ENCODE data around the gene ABLIM3. TPM values are rescaled to one million over a fixed set of nuclear protein-coding genes. Genes with fewer than 3 reads are reported as not detected.

Gene ABLIM3
- polyA plus RNA-seq, 4 donors = 0.94 to 2.2 (median 1.6) TPM

GRCh38 chr5:149132474-149132873 lies 8.8 kb upstream of the ABLIM3 start:
- DNase-seq (ENCODE audit: low read depth in 4 of 4, low spot score in 3 of 4) = no peak

GRCh38 chr5:149133795-149134777 lies 7.2 kb upstream of the ABLIM3 start:
- no peak for DNase-seq (ENCODE audit: low read depth in 4 of 4, low spot score in 3 of 4)

- DNase-seq (ENCODE audit: low read depth in 4 of 4, low spot score in 3 of 4) = no peak
Measured at GRCh38 chr5:149134778-149135500, 6.4 kb upstream of the ABLIM3 start.

- DNase-seq (ENCODE audit: low read depth in 4 of 4, low spot score in 3 of 4) = no peak
Measured at GRCh38 chr5:149135536-149136201, 5.6 kb upstream of the ABLIM3 start.

- DNase-seq (ENCODE audit: low read depth in 4 of 4, low spot score in 3 of 4) = no peak
Measured at GRCh38 chr5:149138182-149138923, 2.9 kb upstream of the ABLIM3 start.

- no peak for DNase-seq (ENCODE audit: low read depth in 4 of 4, low spot score in 3 of 4)
Measured at GRCh38 chr5:149140197-149141002, 893 bp upstream of the ABLIM3 start.

GRCh38 chr5:149141957-149142851 lies 911 bp downstream of the ABLIM3 start:
- DNase-seq (ENCODE audit: low read depth in 4 of 4, low spot score in 3 of 4) = no peak

- DNase-seq (ENCODE audit: low read depth in 4 of 4, low spot score in 3 of 4) = no peak
Measured at GRCh38 chr5:149143470-149143869, 2.2 kb downstream of the ABLIM3 start.

- no peak for DNase-seq (ENCODE audit: low read depth in 4 of 4, low spot score in 3 of 4)
Measured at GRCh38 chr5:149144637-149145036, 3.3 kb downstream of the ABLIM3 start.

- no peak for DNase-seq (ENCODE audit: low read depth in 4 of 4, low spot score in 3 of 4)
Measured at GRCh38 chr5:149145138-149145537, 3.8 kb downstream of the ABLIM3 start.

- no peak for DNase-seq (ENCODE audit: low read depth in 4 of 4, low spot score in 3 of 4)
Measured at GRCh38 chr5:149147676-149148075, 6.4 kb downstream of the ABLIM3 start.

GRCh38 chr5:149149942-149150341 lies 8.6 kb downstream of the ABLIM3 start:
- no peak for DNase-seq (ENCODE audit: low read depth in 4 of 4, low spot score in 3 of 4)

GRCh38 chr5:149150457-149150856 lies 9.2 kb downstream of the ABLIM3 start:
- no peak for DNase-seq (ENCODE audit: low read depth in 4 of 4, low spot score in 3 of 4)

GRCh38 chr5:149151717-149152116 lies 10.4 kb downstream of the ABLIM3 start:
- DNase-seq (ENCODE audit: low read depth in 4 of 4, low spot score in 3 of 4) = no peak

GRCh38 chr5:149152317-149152746 lies 11.0 kb downstream of the ABLIM3 start:
- DNase-seq (ENCODE audit: low read depth in 4 of 4, low spot score in 3 of 4) = no peak

- DNase-seq (ENCODE audit: low read depth in 4 of 4, low spot score in 3 of 4) = no peak
Measured at GRCh38 chr5:149153193-149153750, 12.0 kb downstream of the ABLIM3 start.

- no peak for DNase-seq (ENCODE audit: low read depth in 4 of 4, low spot score in 3 of 4)
Measured at GRCh38 chr5:149153751-149154610, 12.7 kb downstream of the ABLIM3 start.

Data from right renal pelvis (tissue), 4 donors.